Mesendoderm (in vitro differentiated cells): ENCODE data around the gene EXOSC5.
"Not testable (repeated sequence)": the region's sequence is repeated elsewhere in the genome, so short reads cannot be mapped to it uniquely, and the experiment has no call there.

Source experiments
- DNase-seq: peaks from one replicate; pipeline ENCODE4 v3.0.0; 2013
- H2AK5ac ChIP-seq: 2 replicates; pipeline ENCODE4 v1.6.1; 2013; ENCODE audit warnings: low read length, inconsistent platforms
- H2BK120ac ChIP-seq: 2 replicates; pipeline ENCODE4 v1.6.1; 2013; ENCODE audit warnings: low read depth, mild to moderate bottlenecking, low read length, moderate library complexity, mixed read lengths
- H2BK15ac ChIP-seq: replicated peaks from 2 replicates; pipeline ENCODE4 v1.6.1; 2013; ENCODE audit warnings: low read depth, mild to moderate bottlenecking, moderate library complexity
- H2BK5ac ChIP-seq: 2 replicates; pipeline ENCODE4 v1.6.1; 2013; ENCODE audit warnings: low read length, inconsistent platforms
- H3K18ac ChIP-seq: 2 replicates; pipeline ENCODE4 v1.6.1; 2013; ENCODE audit warnings: mild to moderate bottlenecking, low read length, mixed read lengths
- H3K23ac ChIP-seq: one replicate; pipeline ENCODE4 v1.6.1; 2013; ENCODE audit warnings: low read length
- H3K27ac ChIP-seq: 2 replicates; pipeline ENCODE4 v1.5.1; 2013; ENCODE audit warnings: low read depth, mild to moderate bottlenecking, inconsistent platforms, low read length, moderate library complexity
- H3K27me3 ChIP-seq: 2 replicates; pipeline ENCODE4 v1.6.1; 2013; ENCODE audit warnings: low read length, control low read depth, mild to moderate bottlenecking, inconsistent platforms; ENCODE audit not compliant: insufficient read depth, poor library complexity
- H3K36me3 ChIP-seq: 2 replicates; pipeline ENCODE4 v1.6.1; 2013; ENCODE audit warnings: low read length, inconsistent platforms; ENCODE audit not compliant: control insufficient read depth, insufficient read depth
- H3K4ac ChIP-seq: one replicate; pipeline ENCODE4 v1.6.1; 2013; ENCODE audit warnings: low read depth, mild to moderate bottlenecking, low read length, moderate library complexity
- H3K4me1 ChIP-seq: 2 replicates; pipeline ENCODE4 v1.6.1; 2013; ENCODE audit warnings: low read depth, low read length, inconsistent platforms; ENCODE audit not compliant: control insufficient read depth
- H3K4me2 ChIP-seq: 2 replicates; pipeline ENCODE4 v1.6.1; 2013; ENCODE audit warnings: low read length
- H3K4me3 ChIP-seq: 2 replicates; pipeline ENCODE4 v1.5.1; 2013; ENCODE audit warnings: mild to moderate bottlenecking, low read length
- H3K56ac ChIP-seq: one replicate; pipeline ENCODE4 v1.6.1; 2013; ENCODE audit warnings: low read length
- H3K79me1 ChIP-seq: 2 replicates; pipeline ENCODE4 v1.6.1; 2013; ENCODE audit warnings: low read length, inconsistent platforms
- H3K79me2 ChIP-seq: 2 replicates; pipeline ENCODE4 v1.6.1; 2013; ENCODE audit warnings: mild to moderate bottlenecking, low read length; ENCODE audit not compliant: control insufficient read depth, insufficient read depth
- H3K9ac ChIP-seq: 2 replicates; pipeline ENCODE4 v1.6.1; 2013; ENCODE audit warnings: low read length, inconsistent platforms
- H4K5ac ChIP-seq: one replicate; pipeline ENCODE4 v1.6.1; 2013; ENCODE audit warnings: low read length
- H4K8ac ChIP-seq: one replicate; pipeline ENCODE4 v1.6.1; 2013; ENCODE audit warnings: low read depth, mild to moderate bottlenecking, control low read depth, low read length, moderate library complexity
- WGBS: extraction: QIAGEN DNeasy Blood & Tissue Kit; methylation state at CpG from one replicate; pipeline ENCODE4 v1.1.7; 2013; ENCODE audit warnings: low lambda C conversion rate, missing lambda C conversion rate; ENCODE audit not compliant: insufficient coverage; ENCODE audit errors: extremely low coverage; 5-methylcytosine and 5-hydroxymethylcytosine counted together

The EXOSC5 gene

GRCh38 chr19:41411968-41412265 lies 14.8 kb upstream of the EXOSC5 start:
- no peak for DNase-seq
- H3K4me3 ChIP-seq, result no peak overlapping the region
- H2BK120ac ChIP-seq, result no peak overlapping the region
- no peak overlapping the region for H3K18ac ChIP-seq
- H3K23ac ChIP-seq, result no peak overlapping the region
- H3K27ac ChIP-seq, result no peak overlapping the region
- no peak overlapping the region for H2BK5ac ChIP-seq
- no peak overlapping the region for H2BK15ac ChIP-seq
- H3K56ac ChIP-seq, result no peak overlapping the region
- no peak overlapping the region for H3K4me2 ChIP-seq
- H3K27me3 ChIP-seq, result no peaks in the 10 kb centered on the region
- H3K4ac ChIP-seq, result no peak overlapping the region
- H3K79me2 ChIP-seq, result no peaks in the 10 kb centered on the region
- H2AK5ac ChIP-seq, result no peak overlapping the region
- H3K36me3 ChIP-seq, result no peaks in the 10 kb centered on the region
- peaks cover 5% of the 10 kb centered on the region for H3K4me1 ChIP-seq
- H3K79me1 ChIP-seq, result no peaks in the 10 kb centered on the region
- H3K9ac ChIP-seq, result no peak overlapping the region
- H4K5ac ChIP-seq, result no peak overlapping the region
- no peak overlapping the region for H4K8ac ChIP-seq
- WGBS, result no CpG with 5 or more reads among the region's 11 CpGs

- Histone ChIP-seq H3K4me3 (no peak overlapping the region), H3K4me1 (peaks cover 5% of the 10 kb centered on the region), H3K23ac (no peak overlapping the region), H4K8ac (no peak overlapping the region), H3K79me2 (no peaks in the 10 kb centered on the region), H3K4ac (no peak overlapping the region), H3K4me2 (no peak overlapping the region), H2BK120ac (no peak overlapping the region), H3K27me3 (no peaks in the 10 kb centered on the region), H2BK15ac (no peak overlapping the region), H2BK5ac (no peak overlapping the region), H3K27ac (no peak overlapping the region), H3K36me3 (no peaks in the 10 kb centered on the region), H3K18ac (no peak overlapping the region), H3K9ac (no peak overlapping the region), H4K5ac (no peak overlapping the region), H3K56ac (no peak overlapping the region), H2AK5ac (no peak overlapping the region), H3K79me1 (no peaks in the 10 kb centered on the region)
- no CpG with 5 or more reads among the region's 9 CpGs for WGBS
- DNase-seq, result no peak
Observed at GRCh38 chr19:41411100-41411967, 14.2 kb upstream of the EXOSC5 start.

DNA sequence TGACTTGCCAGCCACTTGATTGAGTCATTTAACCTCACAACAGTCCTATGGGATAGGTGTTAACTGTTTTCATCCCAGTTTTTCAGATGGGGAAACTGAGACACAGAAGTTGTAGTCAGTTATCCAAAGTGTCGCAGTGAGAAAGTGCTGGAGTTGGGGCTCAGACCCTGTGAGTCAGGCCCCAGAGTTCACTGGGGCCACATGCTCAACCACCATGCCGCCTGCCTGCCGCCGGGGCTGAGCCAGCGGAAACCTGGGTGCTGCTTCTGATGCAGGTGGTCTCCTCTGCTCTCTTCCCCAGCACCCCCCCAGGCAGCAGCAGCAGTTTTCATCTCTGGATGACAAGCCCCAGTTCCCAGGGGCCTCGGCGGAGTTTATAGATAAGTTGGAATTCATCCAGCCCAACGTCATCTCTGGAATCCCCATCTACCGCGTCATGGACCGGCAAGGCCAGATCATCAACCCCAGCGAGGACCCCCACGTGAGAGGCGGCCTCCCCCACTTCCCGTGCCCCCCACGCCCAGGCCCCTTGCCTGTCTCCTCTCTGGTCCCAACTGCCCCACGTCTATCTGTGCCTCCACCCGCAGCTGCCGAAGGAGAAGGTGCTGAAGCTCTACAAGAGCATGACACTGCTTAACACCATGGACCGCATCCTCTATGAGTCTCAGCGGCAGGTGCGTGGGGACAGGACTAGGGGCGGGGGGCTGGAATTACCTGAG lies 13.3 kb upstream of the EXOSC5 start:
- Histone ChIP-seq H3K79me2 (no peaks in the 10 kb centered on the region), H3K36me3 (no peaks in the 10 kb centered on the region), H3K27me3 (no peaks in the 10 kb centered on the region), H3K4me2 (no peak overlapping the region), H3K56ac (no peak overlapping the region), H4K5ac (no peak overlapping the region), H3K4me1 (peaks cover 5% of the 10 kb centered on the region), H3K79me1 (no peaks in the 10 kb centered on the region), H3K27ac (no peak overlapping the region), H3K4me3 (no peak overlapping the region), H3K23ac (no peak overlapping the region), H2BK15ac (no peak overlapping the region), H4K8ac (no peak overlapping the region), H3K4ac (no peak overlapping the region), H3K18ac (no peak overlapping the region), H3K9ac (no peak overlapping the region), H2BK120ac (no peak overlapping the region), H2BK5ac (no peak overlapping the region), H2AK5ac (no peak overlapping the region)
- WGBS, result no CpG with 5 or more reads among the region's 23 CpGs
- no peak for DNase-seq

GRCh38 chr19:41409288-41409687 lies 12.1 kb upstream of the EXOSC5 start:
- no peak overlapping the region for H2BK5ac ChIP-seq

DNA sequence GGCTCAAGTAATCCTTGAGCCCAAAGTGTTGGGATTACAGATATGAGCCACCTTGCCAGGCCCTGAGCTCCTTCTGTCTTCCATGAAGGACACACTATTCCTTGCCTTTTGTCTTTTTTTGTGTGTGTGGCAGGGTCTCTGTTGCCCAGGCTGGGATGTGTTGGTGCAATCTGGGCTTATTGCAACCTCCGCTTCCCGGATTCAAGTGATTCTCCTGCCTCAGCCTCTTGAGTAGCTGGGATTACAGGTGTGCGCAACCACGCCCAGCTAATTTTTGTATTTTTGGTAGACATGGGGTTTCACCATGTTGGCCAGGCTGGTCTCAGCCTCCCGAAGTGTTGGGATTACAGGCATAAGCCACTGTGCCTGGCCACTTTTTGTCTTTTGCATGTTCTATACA lies 11.7 kb upstream of the EXOSC5 start:
- WGBS, result no CpG with 5 or more reads among the region's 5 CpGs
- H3K79me2 ChIP-seq, result not testable (repeated sequence)

More at GRCh38 chr19:41409288-41409687, 12.1 kb upstream of the EXOSC5 start:
- H3K4ac ChIP-seq, result no peak overlapping the region
- peaks cover 5% of the 10 kb centered on the region for H3K4me1 ChIP-seq
- H3K18ac ChIP-seq, result no peak overlapping the region
- H3K4me2 ChIP-seq, result no peak overlapping the region
- H3K23ac ChIP-seq, result no peak overlapping the region
- H3K27me3 ChIP-seq, result no peaks in the 10 kb centered on the region
- H3K56ac ChIP-seq, result no peak overlapping the region
- H3K36me3 ChIP-seq, result no peaks in the 10 kb centered on the region
- no peaks in the 10 kb centered on the region for H3K79me2 ChIP-seq
- H4K5ac ChIP-seq, result no peak overlapping the region
- no peak overlapping the region for H2BK120ac ChIP-seq
- no CpG with 5 or more reads among the region's 4 CpGs for WGBS
- no peak overlapping the region for H3K27ac ChIP-seq
- no peak overlapping the region for H4K8ac ChIP-seq
- H3K9ac ChIP-seq, result no peak overlapping the region
- H2BK15ac ChIP-seq, result no peak overlapping the region
- peak; percentile 81 for DNase-seq
- no peak overlapping the region for H2AK5ac ChIP-seq
- H3K4me3 ChIP-seq, result no peak overlapping the region
- no peaks in the 10 kb centered on the region for H3K79me1 ChIP-seq

More for the DNA sequence above, 11.7 kb upstream of the EXOSC5 start:
- not testable (repeated sequence) for DNase-seq, H3K36me3 ChIP-seq, H3K27me3 ChIP-seq, H3K18ac ChIP-seq, H4K5ac ChIP-seq, H2AK5ac ChIP-seq, H4K8ac ChIP-seq, H3K56ac ChIP-seq, H3K79me1 ChIP-seq, H3K27ac ChIP-seq, H3K4ac ChIP-seq, H3K23ac ChIP-seq, H3K4me3 ChIP-seq, H2BK15ac ChIP-seq, H2BK5ac ChIP-seq, H3K4me1 ChIP-seq, H2BK120ac ChIP-seq, H3K9ac ChIP-seq, H3K4me2 ChIP-seq
